ENCODE data around the gene FFAR3. TPM values are rescaled to one million over a fixed set of nuclear protein-coding genes. Genes with fewer than 3 reads are reported as not detected.

Gene FFAR3
- total RNA-seq, 1 donor from 2014 or later, result not detected

DNA sequence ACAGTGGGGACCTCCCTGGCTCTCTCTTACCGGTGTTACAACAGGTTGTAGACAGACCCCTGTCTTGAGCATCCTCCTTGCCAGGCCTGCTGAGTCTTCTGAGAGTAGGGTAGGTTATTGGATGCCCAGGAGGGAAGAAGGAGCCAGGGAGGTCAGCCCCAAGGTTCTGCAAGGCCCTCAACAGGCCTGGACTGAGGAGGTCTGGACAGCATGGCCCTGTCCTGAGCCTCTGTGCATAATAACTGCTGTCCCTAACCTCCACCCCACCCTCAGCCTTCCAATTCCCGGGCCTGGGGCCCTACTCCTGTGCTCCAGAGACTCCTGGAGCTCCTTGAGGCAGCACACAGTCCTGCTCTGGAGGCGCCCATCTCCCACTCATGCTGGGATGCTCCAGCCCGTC, 28.9 kb upstream of the FFAR3 start:
- intact Hi-C loops (cut with micrococcal nuclease), result no loop called here

DNA sequence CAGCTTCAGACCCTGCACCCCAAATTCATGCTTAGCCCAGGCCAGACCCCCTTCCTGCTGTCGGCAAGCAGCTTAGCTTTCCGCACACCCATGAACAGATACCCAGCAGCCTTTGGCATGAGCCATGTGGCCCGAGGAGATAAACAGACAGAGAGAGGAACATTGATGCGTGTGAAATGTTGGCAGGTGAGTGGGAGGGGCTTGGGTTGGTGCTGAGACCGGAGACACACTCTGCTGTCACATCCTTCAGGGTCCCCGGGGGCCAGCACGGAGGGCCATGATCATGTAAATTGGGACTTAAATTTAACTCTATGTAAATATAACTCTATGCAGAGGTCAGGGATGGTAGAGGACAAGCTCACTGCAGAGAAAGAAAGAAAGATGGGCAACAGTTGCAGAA, 27.8 kb upstream of the FFAR3 start:
- intact Hi-C loops (cut with micrococcal nuclease), result no loop called here

- intact Hi-C loops (cut with micrococcal nuclease), result no loop called here
Measured at GRCh38 chr19:35331551-35332214, 26.6 kb upstream of the FFAR3 start.

DNA sequence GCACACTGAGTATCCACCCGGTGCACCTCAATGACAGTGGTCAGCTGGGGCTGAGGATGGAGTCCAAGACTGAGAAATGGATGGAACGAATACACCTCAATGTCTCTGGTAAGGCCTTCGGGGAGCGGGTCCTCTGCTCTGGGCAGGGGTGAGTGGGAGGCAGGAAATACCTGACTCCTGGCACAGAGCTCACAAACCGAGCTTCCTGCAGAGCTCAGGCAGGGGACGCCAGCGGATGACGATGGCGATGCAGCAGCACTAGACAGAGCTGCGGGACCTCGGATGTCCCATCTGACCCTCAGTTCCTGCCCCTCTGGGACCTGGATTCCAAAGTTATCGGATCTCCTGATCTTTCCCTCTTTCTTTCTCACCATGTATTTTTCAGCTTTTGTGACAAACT, 25.4 kb upstream of the FFAR3 start:
- intact Hi-C loops (cut with micrococcal nuclease), result no loop called here

GRCh38 chr19:35334144-35334753, 24.0 kb upstream of the FFAR3 start:
- intact Hi-C loops (cut with micrococcal nuclease), result no loop called here

- intact Hi-C loops (cut with micrococcal nuclease), result no loop called here
Measured at GRCh38 chr19:35336166-35336955, 21.9 kb upstream of the FFAR3 start.

DNA sequence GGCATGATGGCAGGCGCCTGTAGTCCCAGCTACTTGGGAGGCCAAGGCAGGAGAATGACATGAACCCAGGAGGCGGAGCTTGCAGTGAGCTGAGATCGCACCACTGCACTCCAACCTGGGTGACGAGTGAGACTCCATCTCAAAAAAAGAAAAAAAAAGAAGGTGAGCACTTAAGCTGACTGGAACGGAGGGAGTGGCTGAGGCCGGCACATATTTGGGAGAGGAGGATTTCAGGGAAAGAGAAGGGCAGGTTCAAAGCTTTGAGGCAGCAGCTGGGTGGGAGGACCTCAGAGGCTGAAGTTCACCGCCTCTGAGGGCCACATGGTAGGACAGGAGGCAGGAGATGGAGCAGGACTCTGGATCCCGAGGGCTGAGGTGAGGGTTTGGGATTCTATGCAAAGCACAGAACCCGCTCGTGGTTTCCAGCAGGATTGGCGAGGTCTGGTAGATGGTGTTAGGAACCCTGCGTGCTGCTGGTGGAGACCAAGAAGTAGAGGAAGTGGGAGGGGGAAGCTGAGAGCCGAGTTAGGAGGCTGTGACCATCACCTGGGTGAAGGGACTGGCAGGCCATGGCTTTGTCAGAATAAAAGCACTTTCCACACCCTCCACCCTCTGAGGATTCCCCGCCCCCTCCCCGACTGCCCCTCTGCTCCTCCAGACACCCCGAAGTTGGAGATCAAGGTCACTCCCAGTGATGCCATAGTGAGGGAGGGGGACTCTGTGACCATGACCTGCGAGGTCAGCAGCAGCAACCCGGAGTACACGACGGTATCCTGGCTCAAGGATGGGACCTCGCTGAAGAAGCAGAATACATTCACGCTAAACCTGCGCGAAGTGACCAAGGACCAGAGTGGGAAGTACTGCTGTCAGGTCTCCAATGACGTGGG, 20.9 kb upstream of the FFAR3 start:
- intact Hi-C loops (cut with micrococcal nuclease), result no loop called here

DNA sequence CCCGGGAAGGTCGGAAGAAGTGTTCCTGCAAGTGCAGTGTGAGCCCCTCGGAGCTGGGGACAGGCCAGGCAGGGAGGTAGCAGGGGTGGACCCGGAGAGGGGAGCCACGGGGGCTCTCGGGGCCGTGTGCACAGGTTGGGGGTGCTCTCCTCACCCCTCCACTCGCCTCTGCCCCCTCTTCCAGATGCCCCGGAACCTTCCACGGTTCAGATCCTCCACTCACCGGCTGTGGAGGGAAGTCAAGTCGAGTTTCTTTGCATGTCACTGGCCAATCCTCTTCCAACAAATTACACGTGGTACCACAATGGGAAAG, 20.3 kb upstream of the FFAR3 start:
- intact Hi-C loops (cut with micrococcal nuclease), result no loop called here

DNA sequence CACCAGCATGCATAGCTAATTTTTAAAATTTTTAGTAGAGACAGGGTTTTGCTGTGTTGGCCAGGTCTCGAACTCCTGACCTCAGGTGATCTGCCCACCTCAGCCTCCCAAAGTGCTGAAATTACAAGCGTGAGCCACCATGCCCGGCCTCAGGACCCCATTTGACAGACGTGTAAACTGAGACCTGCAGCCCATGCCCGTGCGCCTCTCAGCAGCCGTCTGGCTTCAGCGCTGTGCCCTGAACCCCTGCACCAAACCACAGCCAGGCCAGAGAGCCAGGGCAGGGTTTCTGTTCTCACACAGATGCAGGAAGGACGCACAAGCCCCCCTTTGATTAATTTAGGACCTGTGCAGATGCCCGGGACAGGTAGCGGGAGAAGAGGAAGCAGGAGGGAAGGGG, 17.8 kb upstream of the FFAR3 start:
- intact Hi-C loops (cut with micrococcal nuclease), result no loop called here

- intact Hi-C loops (cut with micrococcal nuclease), result no loop called here
Measured at GRCh38 chr19:35341006-35341405, 17.3 kb upstream of the FFAR3 start.

DNA sequence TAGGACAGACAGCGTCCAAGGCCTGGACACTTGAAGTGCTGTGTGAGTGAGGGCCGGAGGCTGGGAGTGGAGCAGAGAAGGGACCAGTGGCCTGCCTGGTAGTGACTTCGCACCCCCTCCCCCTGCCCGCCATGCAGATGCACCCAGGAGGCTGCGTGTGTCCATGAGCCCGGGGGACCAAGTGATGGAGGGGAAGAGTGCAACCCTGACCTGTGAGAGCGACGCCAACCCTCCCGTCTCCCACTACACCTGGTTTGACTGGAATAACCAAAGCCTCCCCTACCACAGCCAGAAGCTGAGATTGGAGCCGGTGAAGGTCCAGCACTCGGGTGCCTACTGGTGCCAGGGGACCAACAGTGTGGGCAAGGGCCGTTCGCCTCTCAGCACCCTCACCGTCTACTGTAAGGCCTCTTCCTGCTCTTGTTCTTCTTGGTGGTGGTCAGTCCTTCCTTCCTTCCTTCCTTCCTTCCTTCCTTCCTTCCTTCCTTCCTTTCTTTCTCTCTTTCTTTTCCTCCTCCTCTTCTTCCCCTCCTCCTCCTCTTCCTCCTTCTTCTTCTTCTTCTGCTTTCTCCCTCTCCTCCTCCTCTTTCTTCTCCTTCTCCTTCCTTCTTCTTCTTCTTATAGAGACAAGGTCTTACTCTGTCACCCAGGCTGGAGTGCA, 16.6 kb upstream of the FFAR3 start:
- intact Hi-C loops (cut with micrococcal nuclease), result no loop called here

GRCh38 chr19:35342430-35342829, 15.8 kb upstream of the FFAR3 start:
- intact Hi-C loops (cut with micrococcal nuclease), result no loop called here

GRCh38 chr19:35344511-35345031, 13.7 kb upstream of the FFAR3 start:
- intact Hi-C loops (cut with micrococcal nuclease), result no loop called here

GRCh38 chr19:35345671-35346111, 12.6 kb upstream of the FFAR3 start:
- intact Hi-C loops (cut with micrococcal nuclease), result loop anchor here (2.0 kb wide), 1 partner anchor 117 kb away; no protein-coding TSS in a partner anchor

DNA sequence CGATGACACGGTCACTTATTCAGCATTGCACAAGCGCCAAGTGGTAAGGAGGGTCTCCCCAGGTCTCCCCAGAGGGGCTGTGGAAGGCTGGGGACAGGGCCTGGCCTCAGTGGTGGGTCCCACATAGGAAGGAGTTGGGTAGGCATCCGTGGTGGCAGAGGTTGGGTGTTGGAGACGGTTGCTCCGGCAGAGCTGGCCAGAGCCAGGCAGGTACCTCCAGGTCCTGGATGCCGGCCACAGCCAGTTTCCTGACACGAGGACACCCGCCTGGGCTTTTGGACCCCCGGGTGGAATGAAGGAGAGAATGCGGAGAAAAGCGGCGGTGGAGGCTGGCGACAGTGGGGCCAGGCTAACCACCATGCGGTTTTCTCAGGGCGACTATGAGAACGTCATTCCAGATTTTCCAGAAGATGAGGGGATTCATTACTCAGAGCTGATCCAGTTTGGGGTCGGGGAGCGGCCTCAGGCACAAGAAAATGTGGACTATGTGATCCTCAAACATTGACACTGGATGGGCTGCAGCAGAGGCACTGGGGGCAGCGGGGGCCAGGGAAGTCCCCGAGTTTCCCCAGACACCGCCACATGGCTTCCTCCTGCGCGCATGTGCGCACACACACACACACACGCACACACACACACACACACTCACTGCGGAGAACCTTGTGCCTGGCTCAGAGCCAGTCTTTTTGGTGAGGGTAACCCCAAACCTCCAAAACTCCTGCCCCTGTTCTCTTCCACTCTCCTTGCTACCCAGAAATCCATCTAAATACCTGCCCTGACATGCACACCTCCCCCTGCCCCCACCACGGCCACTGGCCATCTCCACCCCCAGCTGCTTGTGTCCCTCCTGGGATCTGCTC, 11.8 kb upstream of the FFAR3 start:
- intact Hi-C loops (cut with micrococcal nuclease), result loop anchor here (2.0 kb wide), 1 partner anchor 116 kb away; no protein-coding TSS in a partner anchor

GRCh38 chr19:35347171-35347929, 10.9 kb upstream of the FFAR3 start, which contains the start of gene FFAR1:
Gene FFAR1, plus strand, starts transcription at chr19:35347902. Its CDS starts 3,650 bp downstream, at chr19:35351552.
- intact Hi-C loops (cut with micrococcal nuclease), result loop anchor here (2.0 kb wide), 1 partner anchor 115 kb away; no protein-coding TSS in a partner anchor

- intact Hi-C loops (cut with micrococcal nuclease), result loop anchor here (2.0 kb wide), 1 partner anchor 115 kb away; no protein-coding TSS in a partner anchor
Measured at GRCh38 chr19:35347930-35348298, 10.3 kb upstream of the FFAR3 start.

- intact Hi-C loops (cut with micrococcal nuclease), result no loop called here
Measured at GRCh38 chr19:35348911-35349611, 9.2 kb upstream of the FFAR3 start.

Data from T-helper 2 cell treated with Interferon-gamma antibody and Interleukin-4, amounts not matched to agents 100 ng/mL and 5 ng/mL, for 36 hours (primary cell).